A549 (cell line): ENCODE measurements around the gene TIMM21. TPM values are rescaled to one million over a fixed set of nuclear protein-coding genes. Genes with fewer than 3 reads are reported as not detected.

Source experiments
- ATAC-seq, 2 experiments: fragments of 200-7000 bp in 1 of 2; fragments of >200 bp in 1 of 2; cut with Nextera tagmentation in 1 of 2; cut with Tn5 transposase in 1 of 2; 3 replicates each; pipeline versions ENCODE4 v1.8.0 to v1.9.1; 2018 to 2020; ENCODE audit warnings: mild to moderate bottlenecking in 1 of 2, moderate library complexity in 1 of 2
- CTCF ChIA-PET: fragments of 300-600 bp; sonication (Branson Sonifier 250); formaldehyde crosslinking; extraction: SDS; loops from one replicate; lab custom pipeline; 2021; ENCODE audit warnings: antibody characterized with exemption, inconsistent platforms; lab: Yijun Ruan, JAX
- POLR2A ChIA-PET: fragments of 350-600 bp; formaldehyde crosslinking; extraction: SDS; loops from one replicate; lab custom pipeline; 2021; ENCODE audit warnings: antibody characterized with exemption, inconsistent platforms; lab: Yijun Ruan, JAX
- DNase-seq, 2 experiments: peaks; one replicate each; pipeline versions ENCODE4 v3.0.0 to v3.0.0-alpha.2; 2011 to 2016; ENCODE audit warnings: low read depth in 1 of 2, low spot score in 1 of 2
- FAIRE-seq: peaks from 2 replicates; lab custom pipeline; 2011; peaks lifted over from hg19 to GRCh38; lab: Jason Lieb, UNC
- H3K27ac ChIP-seq, 2 experiments: fragments of >200 bp; sonication (Bioruptor Twin); formaldehyde crosslinking; 3 replicates each; pipeline ENCODE4 v1.5.1; 2016 to 2017
- H3K4me1 ChIP-seq: fragments of >200 bp; sonication (Bioruptor Twin); formaldehyde crosslinking; 3 replicates; pipeline ENCODE4 v1.6.1; 2016
- H3K4me2 ChIP-seq: fragments of >200 bp; sonication (Bioruptor Twin); formaldehyde crosslinking; 3 replicates; pipeline ENCODE4 v1.6.1; 2016
- H3K4me3 ChIP-seq: fragments of >200 bp; sonication (Bioruptor Twin); formaldehyde crosslinking; 3 replicates; pipeline ENCODE4 v1.5.1; 2016
- H3K9me3 ChIP-seq: fragments of >200 bp; sonication (Bioruptor Twin); formaldehyde crosslinking; 3 replicates; pipeline ENCODE4 v1.6.1; 2016
- CBX8 ChIP-seq: fragments of 200-600 bp; sonication (generic); IDR thresholded peaks from 2 replicates; pipeline ENCODE4 v1.6.1; 2016
- EP300 ChIP-seq, 2 experiments: fragments of >200 bp; sonication (Bioruptor Twin); formaldehyde crosslinking; IDR thresholded peaks; 2 replicates in 1 of 2; 3 replicates in 1 of 2; pipeline ENCODE4 v1.6.1; 2016 to 2017
- FOSB ChIP-seq: fragments of 250-450 bp; sonication (Bioruptor Pico); IDR thresholded peaks from 2 replicates; pipeline ENCODE4 v1.5.0; 2020; ENCODE audit warnings: mild to moderate bottlenecking, moderate library complexity
- HDAC2 ChIP-seq: fragments of 200-600 bp; sonication (generic); IDR thresholded peaks from 2 replicates; pipeline ENCODE4 v1.6.1; 2016
- HOXB13 ChIP-seq: fragments of 250-450 bp; sonication (Bioruptor Pico); IDR thresholded peaks from 2 replicates; pipeline ENCODE4 v1.5.0; 2020; ENCODE audit warnings: low read depth, mild to moderate bottlenecking, moderate library complexity
- KDM5A ChIP-seq: fragments of 200-600 bp; sonication (generic); IDR thresholded peaks from 2 replicates; pipeline ENCODE4 v1.6.1; 2016; ENCODE audit warnings: antibody characterized with exemption, mild to moderate bottlenecking
- MAFK ChIP-seq: fragments of 450-650 bp; IDR thresholded peaks from 2 replicates; pipeline ENCODE4 v1.6.1; 2014; ENCODE audit not compliant: partially characterized antibody
- MYC ChIP-seq: IDR thresholded peaks from 2 replicates; pipeline ENCODE4 v1.6.1; 2012; ENCODE audit warnings: mild to moderate bottlenecking, inconsistent platforms, low read length, improper control_type of control experiment, borderline replicate concordance
- NR3C1 ChIP-seq: fragments of >200 bp; sonication (Bioruptor Twin); formaldehyde crosslinking; IDR thresholded peaks from 3 replicates; pipeline ENCODE4 v1.6.1; 2017
- POLR2AphosphoS2 ChIP-seq: conservative IDR thresholded peaks from 2 replicates; pipeline ENCODE4 v1.6.1; 2012; ENCODE audit warnings: low read length, improper control_type of control experiment, inconsistent platforms
- RARB ChIP-seq: fragments of 250-450 bp; sonication (Bioruptor Pico); IDR thresholded peaks from 2 replicates; pipeline ENCODE4 v1.8.0; 2021; ENCODE audit warnings: mild to moderate bottlenecking, moderate library complexity
- RNF2 ChIP-seq: fragments of 200-600 bp; sonication (generic); IDR thresholded peaks from 2 replicates; pipeline ENCODE4 v1.6.1; 2016; ENCODE audit warnings: low read depth, mild to moderate bottlenecking, antibody characterized with exemption, moderate library complexity, borderline replicate concordance
- SMC3 ChIP-seq: fragments of >200 bp; sonication (Bioruptor Twin); formaldehyde crosslinking; IDR thresholded peaks from 3 replicates; pipeline ENCODE4 v1.6.1; 2018; ENCODE audit warnings: inconsistent platforms
- SREBF2 ChIP-seq: fragments of 450-650 bp; IDR thresholded peaks from 2 replicates; pipeline ENCODE4 v1.6.1; 2014; ENCODE audit warnings: mild to moderate bottlenecking, moderate library complexity
- TP53 ChIP-seq: fragments of 250-450 bp; sonication (Bioruptor Pico); IDR thresholded peaks from 2 replicates; pipeline ENCODE4 v1.5.0; 2021; ENCODE audit warnings: mild to moderate bottlenecking, moderate library complexity
- ZC3H11A ChIP-seq: fragments of 450-650 bp; IDR thresholded peaks from 2 replicates; pipeline ENCODE4 v1.6.1; 2014; ENCODE audit warnings: antibody characterized with exemption, mild to moderate bottlenecking
- ZFP36 ChIP-seq: fragments of 450-650 bp; IDR thresholded peaks from 2 replicates; pipeline ENCODE4 v1.6.1; 2014; ENCODE audit warnings: borderline replicate concordance; ENCODE audit not compliant: partially characterized antibody
- ZSCAN20 ChIP-seq: fragments of 250-450 bp; sonication (Bioruptor Pico); IDR thresholded peaks from 2 replicates; pipeline ENCODE4 v1.8.0; 2022; ENCODE audit warnings: mild to moderate bottlenecking, moderate library complexity
- WGBS: methylation state at CpG from one replicate; pipeline ENCODE4 v1.1.6; 2017; ENCODE audit errors: missing lambda C conversion rate; 5-methylcytosine and 5-hydroxymethylcytosine counted together
- polyA plus RNA-seq, 4 experiments: library from polyadenylated mRNA; depleted of rRNA in 3 of 4; stranded (reverse); fragments of >200 nt; fragmentation: RNase III in 1 of 4; extraction: RNeasy Plus Mini Kit Qiagen cat#74134 plus additional on column Dnase treatment in 1 of 4; gene quantifications; 2 replicates in 3 of 4; 3 replicates in 1 of 4; pipeline ENCODE4 v1.2.3, GENCODE V29; 2011 to 2017
- TF ChIP-seq, protein P1 (sequence below): fragments of 150-350 bp; IDR thresholded peaks from 2 replicates; pipeline ENCODE4 v1.6.1; 2014; ENCODE audit warnings: low read depth, mild to moderate bottlenecking, low read length
- TF ChIP-seq, protein P2 (sequence below): fragments of >200 bp; sonication (Bioruptor Twin); formaldehyde crosslinking; IDR thresholded peaks from 3 replicates; pipeline ENCODE4 v1.5.1; 2016
- TF ChIP-seq, protein P3 (sequence below): fragments of 450-650 bp; IDR thresholded peaks from 2 replicates; pipeline ENCODE4 v1.6.1; 2014; ENCODE audit warnings: antibody characterized with exemption
- TF ChIP-seq, protein P4 (sequence below): IDR thresholded peaks from 2 replicates; pipeline ENCODE4 v1.6.1; 2012
- TF ChIP-seq, protein P5 (sequence below): fragments of 250-450 bp; sonication (Bioruptor Pico); IDR thresholded peaks from 2 replicates; pipeline ENCODE4 v1.5.0; 2021; ENCODE audit warnings: mild to moderate bottlenecking, moderate library complexity, borderline replicate concordance

TIMM21 gene
- polyA plus RNA-seq, 2 of the 4 experiments (the other 2 are of a cell fraction) = 61.4 to 64.6 TPM

DNA sequence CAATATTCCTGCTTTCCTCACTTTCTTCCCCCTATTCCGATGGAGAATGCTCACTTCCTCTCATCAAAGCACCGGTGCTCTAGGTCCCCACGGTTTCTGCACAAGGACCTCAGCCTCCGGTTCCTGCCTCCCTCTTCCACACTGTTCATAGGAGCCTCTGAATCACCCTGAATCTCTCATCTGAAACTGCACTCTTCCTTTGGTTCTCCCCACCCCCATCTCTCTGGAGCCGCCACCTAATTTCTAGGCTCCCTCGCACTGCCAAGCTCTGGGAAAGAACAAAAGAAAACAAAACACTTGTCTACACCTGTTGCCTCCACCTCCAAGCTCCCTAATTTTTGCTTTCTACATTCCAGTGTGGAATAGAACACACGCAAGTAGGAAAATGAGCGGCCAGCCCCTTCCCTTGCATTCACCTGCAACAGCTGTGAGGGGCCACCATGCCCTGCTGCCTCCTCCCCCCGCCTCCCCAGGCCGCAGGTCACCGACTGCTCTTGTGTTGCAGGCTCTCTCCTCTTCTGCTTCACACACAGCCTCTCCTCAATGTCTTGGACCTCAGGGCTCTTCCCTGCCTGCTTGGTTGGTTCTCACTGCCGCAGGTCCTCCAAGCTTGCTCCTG lies 10.3 kb upstream of the TIMM21 start:
- no peaks in the 10 kb centered on the region for H3K9me3 ChIP-seq
- FAIRE-seq (no peak), DNase-seq (no peak), ATAC-seq (no peak)
- H3K4me3 ChIP-seq = no peak overlapping the region
- CTCF ChIA-PET = interaction anchor here (0.9 kb wide), 1 partner anchor 110 kb away, joined by 4 read pairs; no protein-coding TSS in a partner anchor
- POLR2A ChIA-PET = no interaction called here
- WGBS = 78% methylated on average over 12 of the region's 12 CpGs
- TF ChIP-seq TP53 (CRISPR knock-in tag) (no peak), SREBF2 (no peak), ZFP36 (no peak), CBX8 (no peak), SMC3 (no peak), FOSB (no peak), KDM5A (no peak), HOXB13 (CRISPR knock-in tag) (no peak), ZSCAN20 (CRISPR knock-in tag) (no peak), HDAC2 (no peak), NR3C1 (no peak), MYC (no peak), RARB (CRISPR knock-in tag) (no peak), MAFK (no peak)
- TF ChIP-seq, protein P1, sequence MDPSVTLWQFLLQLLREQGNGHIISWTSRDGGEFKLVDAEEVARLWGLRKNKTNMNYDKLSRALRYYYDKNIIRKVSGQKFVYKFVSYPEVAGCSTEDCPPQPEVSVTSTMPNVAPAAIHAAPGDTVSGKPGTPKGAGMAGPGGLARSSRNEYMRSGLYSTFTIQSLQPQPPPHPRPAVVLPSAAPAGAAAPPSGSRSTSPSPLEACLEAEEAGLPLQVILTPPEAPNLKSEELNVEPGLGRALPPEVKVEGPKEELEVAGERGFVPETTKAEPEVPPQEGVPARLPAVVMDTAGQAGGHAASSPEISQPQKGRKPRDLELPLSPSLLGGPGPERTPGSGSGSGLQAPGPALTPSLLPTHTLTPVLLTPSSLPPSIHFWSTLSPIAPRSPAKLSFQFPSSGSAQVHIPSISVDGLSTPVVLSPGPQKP = no peak
- TF ChIP-seq, protein P2, sequence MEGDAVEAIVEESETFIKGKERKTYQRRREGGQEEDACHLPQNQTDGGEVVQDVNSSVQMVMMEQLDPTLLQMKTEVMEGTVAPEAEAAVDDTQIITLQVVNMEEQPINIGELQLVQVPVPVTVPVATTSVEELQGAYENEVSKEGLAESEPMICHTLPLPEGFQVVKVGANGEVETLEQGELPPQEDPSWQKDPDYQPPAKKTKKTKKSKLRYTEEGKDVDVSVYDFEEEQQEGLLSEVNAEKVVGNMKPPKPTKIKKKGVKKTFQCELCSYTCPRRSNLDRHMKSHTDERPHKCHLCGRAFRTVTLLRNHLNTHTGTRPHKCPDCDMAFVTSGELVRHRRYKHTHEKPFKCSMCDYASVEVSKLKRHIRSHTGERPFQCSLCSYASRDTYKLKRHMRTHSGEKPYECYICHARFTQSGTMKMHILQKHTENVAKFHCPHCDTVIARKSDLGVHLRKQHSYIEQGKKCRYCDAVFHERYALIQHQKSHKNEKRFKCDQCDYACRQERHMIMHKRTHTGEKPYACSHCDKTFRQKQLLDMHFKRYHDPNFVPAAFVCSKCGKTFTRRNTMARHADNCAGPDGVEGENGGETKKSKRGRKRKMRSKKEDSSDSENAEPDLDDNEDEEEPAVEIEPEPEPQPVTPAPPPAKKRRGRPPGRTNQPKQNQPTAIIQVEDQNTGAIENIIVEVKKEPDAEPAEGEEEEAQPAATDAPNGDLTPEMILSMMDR = no peak
- TF ChIP-seq, protein P3, sequence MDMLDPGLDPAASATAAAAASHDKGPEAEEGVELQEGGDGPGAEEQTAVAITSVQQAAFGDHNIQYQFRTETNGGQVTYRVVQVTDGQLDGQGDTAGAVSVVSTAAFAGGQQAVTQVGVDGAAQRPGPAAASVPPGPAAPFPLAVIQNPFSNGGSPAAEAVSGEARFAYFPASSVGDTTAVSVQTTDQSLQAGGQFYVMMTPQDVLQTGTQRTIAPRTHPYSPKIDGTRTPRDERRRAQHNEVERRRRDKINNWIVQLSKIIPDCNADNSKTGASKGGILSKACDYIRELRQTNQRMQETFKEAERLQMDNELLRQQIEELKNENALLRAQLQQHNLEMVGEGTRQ = no peak
- TF ChIP-seq, protein P4, sequence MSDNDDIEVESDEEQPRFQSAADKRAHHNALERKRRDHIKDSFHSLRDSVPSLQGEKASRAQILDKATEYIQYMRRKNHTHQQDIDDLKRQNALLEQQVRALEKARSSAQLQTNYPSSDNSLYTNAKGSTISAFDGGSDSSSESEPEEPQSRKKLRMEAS = no peak
- no peak overlapping the region for H3K4me2 ChIP-seq
- no peaks in the 10 kb centered on the region for H3K4me1 ChIP-seq
- H3K27ac ChIP-seq = no peak overlapping the region

DNA sequence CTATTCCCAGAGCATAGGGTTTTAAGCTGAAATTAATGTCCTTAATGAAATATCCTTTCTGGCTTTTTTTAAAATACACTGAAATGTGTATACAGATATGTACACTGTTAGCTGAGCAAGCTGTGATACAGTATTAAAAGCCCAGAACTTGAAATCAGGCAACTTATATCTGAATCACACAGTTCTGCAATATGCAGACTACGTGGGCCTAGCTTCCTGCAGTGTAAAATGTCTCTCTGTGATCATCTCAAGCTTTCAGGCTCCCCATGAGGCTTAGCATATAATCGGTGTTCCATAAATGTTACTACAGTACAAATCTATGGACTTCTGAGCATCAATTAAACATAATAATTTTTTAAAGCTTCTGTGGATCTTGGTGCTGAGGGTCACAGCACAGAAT lies 8.9 kb upstream of the TIMM21 start:
- CTCF ChIA-PET = interaction anchor here (1.8 kb wide), 1 partner anchor 57 kb away, joined by 5 read pairs; no protein-coding TSS in a partner anchor
- POLR2A ChIA-PET = no interaction called here
- H3K27ac ChIP-seq = no peak overlapping the region

More for the DNA sequence above, 8.9 kb upstream of the TIMM21 start:
- H3K4me3 ChIP-seq = no peak overlapping the region
- no peak for DNase-seq
- TF ChIP-seq, protein P3 = no peak
- TF ChIP-seq, protein P5, sequence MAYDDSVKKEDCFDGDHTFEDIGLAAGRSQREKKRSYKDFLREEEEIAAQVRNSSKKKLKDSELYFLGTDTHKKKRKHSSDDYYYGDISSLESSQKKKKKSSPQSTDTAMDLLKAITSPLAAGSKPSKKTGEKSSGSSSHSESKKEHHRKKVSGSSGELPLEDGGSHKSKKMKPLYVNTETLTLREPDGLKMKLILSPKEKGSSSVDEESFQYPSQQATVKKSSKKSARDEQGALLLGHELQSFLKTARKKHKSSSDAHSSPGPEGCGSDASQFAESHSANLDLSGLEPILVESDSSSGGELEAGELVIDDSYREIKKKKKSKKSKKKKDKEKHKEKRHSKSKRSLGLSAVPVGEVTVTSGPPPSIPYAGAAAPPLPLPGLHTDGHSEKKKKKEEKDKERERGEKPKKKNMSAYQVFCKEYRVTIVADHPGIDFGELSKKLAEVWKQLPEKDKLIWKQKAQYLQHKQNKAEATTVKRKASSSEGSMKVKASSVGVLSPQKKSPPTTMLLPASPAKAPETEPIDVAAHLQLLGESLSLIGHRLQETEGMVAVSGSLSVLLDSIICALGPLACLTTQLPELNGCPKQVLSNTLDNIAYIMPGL (CRISPR knock-in tag) = no peak
- TF ChIP-seq POLR2AphosphoS2 (no peak), RNF2 (no peak), ZC3H11A (no peak), EP300 (IDR thresholded peaks at IDR 0.05) (no peak)
- TF ChIP-seq, all 56 proteins: peak for 0
- H3K4me2 ChIP-seq = no peak overlapping the region
- ATAC-seq (no peak), FAIRE-seq (no peak)
- no peaks in the 10 kb centered on the region for H3K4me1 ChIP-seq
- no peaks in the 10 kb centered on the region for H3K9me3 ChIP-seq
- WGBS = 76% methylated on average over 2 of the region's 2 CpGs
